Lung (tissue), 12 donors: Measurements from ENCODE around the gene PPM1J. TPM values are rescaled to one million over a fixed set of nuclear protein-coding genes. Genes with fewer than 3 reads are reported as not detected.

Source experiments
- ATAC-seq: fragments of 200-7000 bp; cut with Tn5 transposase; one replicate; pipeline ENCODE4 v1.9.1; 2020; ENCODE audit warnings: moderate number of reproducible peaks; ENCODE audit not compliant: insufficient read depth, low FRiP score
- DNase-seq, 3 donors: peaks; one replicate each; pipeline ENCODE4 v3.0.0-alpha.2; 2013 to 2017
- H3K27ac ChIP-seq, 2 donors: one replicate each; pipeline ENCODE4 v1.5.1; 2013; ENCODE audit warnings: mild to moderate bottlenecking in 2 of 2, moderate library complexity in 2 of 2, control low read depth in 1 of 2, inconsistent platforms in 1 of 2, low read depth in 1 of 2, low read length in 1 of 2
- H3K27me3 ChIP-seq, 3 donors: one replicate each; pipeline ENCODE4 v1.5.1; 2013; ENCODE audit warnings: low read length in 2 of 3; ENCODE audit not compliant: control insufficient read depth in 3 of 3, insufficient read depth in 3 of 3
- H3K36me3 ChIP-seq, 4 donors: one replicate each; pipeline ENCODE4 v1.5.1; 2013; ENCODE audit warnings: low read length in 4 of 4, mild to moderate bottlenecking in 1 of 4, moderate library complexity in 1 of 4; ENCODE audit not compliant: control insufficient read depth in 4 of 4, insufficient read depth in 4 of 4
- H3K4me1 ChIP-seq, 5 donors: one replicate each; pipeline ENCODE4 v1.5.1; 2013; ENCODE audit warnings: low read length in 5 of 5, mild to moderate bottlenecking in 2 of 5, moderate library complexity in 1 of 5; ENCODE audit not compliant: control insufficient read depth in 5 of 5, insufficient read depth in 5 of 5
- H3K4me3 ChIP-seq: one replicate; pipeline ENCODE4 v1.5.1; 2013; ENCODE audit warnings: mild to moderate bottlenecking, control low read depth, moderate library complexity
- H3K9ac ChIP-seq, 2 donors: one replicate each; pipeline ENCODE4 v1.5.1; 2013; ENCODE audit warnings: low read length in 2 of 2, control low read depth in 1 of 2; ENCODE audit not compliant: insufficient read depth in 1 of 2
- H3K9me3 ChIP-seq, 4 donors: one replicate each; pipeline ENCODE4 v1.5.1; 2013; ENCODE audit warnings: low read length in 3 of 4, mild to moderate bottlenecking in 1 of 4, moderate library complexity in 1 of 4; ENCODE audit not compliant: control insufficient read depth in 4 of 4, insufficient read depth in 3 of 4
- CTCF ChIP-seq: IDR thresholded peaks from 2 replicates; pipeline ENCODE4 v1.5.1; 2012; ENCODE audit warnings: mild to moderate bottlenecking; ENCODE audit errors: control extremely low read depth, extremely low read depth
- WGBS, 2 donors: extraction: QIAGEN DNeasy Blood & Tissue Kit; methylation state at CpG; one replicate each; pipeline ENCODE4 v1.1.7; 2013; 5-methylcytosine and 5-hydroxymethylcytosine counted together
- polyA plus RNA-seq, 2 donors: library from polyadenylated mRNA; stranded (reverse); fragments of 200-250 nt; gene quantifications; one replicate each; pipeline ENCODE4 v1.2.1, GENCODE V29; 2013
- total RNA-seq, 2 donors: library from RNA; depleted of rRNA in 1 of 2; stranded (reverse); fragments of >200 nt in 1 of 2; gene quantifications; one replicate each; pipeline ENCODE4 v1.2.1, GENCODE V29; 2014 to 2021
- donor health status: control.
- donor health status: control.
- donor health status: Bipolar disorder and iron deficiency.
- donor health status: healthy.
- donor health status: DM: yes; HTN: yes; CAD: no.

The PPM1J gene
- total and polyA plus RNA-seq, 4 donors = 0.45 to 0.92 (median 0.64) TPM; not detected in 1

DNA sequence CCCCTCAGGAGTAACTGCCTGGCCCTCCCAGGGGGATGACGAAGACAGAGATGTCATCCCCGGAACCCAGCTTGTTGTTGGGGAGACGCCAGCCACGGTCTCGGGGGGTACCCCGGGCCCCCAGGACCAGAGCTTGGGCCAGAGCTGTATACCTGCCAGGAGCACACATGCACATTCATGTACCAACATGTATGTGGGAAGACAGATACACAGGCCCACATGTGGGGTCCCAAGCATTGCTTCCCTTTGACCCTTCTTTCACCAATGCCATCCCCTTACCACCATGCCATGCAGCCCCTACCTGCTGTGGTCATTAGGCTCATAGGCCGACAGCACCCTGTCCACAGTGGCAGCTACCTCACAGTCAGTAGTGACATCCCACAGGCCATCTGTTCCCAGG, 5.0 kb downstream of the PPM1J start:
- DNase-seq (no peak), ATAC-seq (no peak)
- Histone ChIP-seq H3K9me3 (no peaks in the 10 kb centered on the region), H3K27ac (no peak overlapping the region), H3K27me3 (peaks cover 0 to 15% (median 0%) of the 10 kb centered on the region in 3 donors), H3K36me3 (no peaks in the 10 kb centered on the region), H3K9ac (no peak overlapping the region), H3K4me1 (peaks cover 0 to 28% (median 9%) of the 10 kb centered on the region in 5 donors), H3K4me3 (no peak overlapping the region)
- TF ChIP-seq CTCF = no peak
- 95 to 99% methylated on average over 7 of the region's 7 CpGs for WGBS, 2 donors

- Histone ChIP-seq H3K27ac (no peak overlapping the region), H3K4me3 (no peak overlapping the region), H3K4me1 (peaks cover 3 to 28% (median 12%) of the 10 kb centered on the region in 5 donors), H3K9me3 (no peaks in the 10 kb centered on the region), H3K9ac (no peak overlapping the region), H3K27me3 (peaks cover 0 to 8% (median 0%) of the 10 kb centered on the region in 3 donors), H3K36me3 (no peaks in the 10 kb centered on the region)
- ATAC-seq = no peak
- TF ChIP-seq CTCF = no peak
- no peak for DNase-seq
- 96 to 97% methylated on average over 3 of the region's 3 CpGs for WGBS, 2 donors
These were observed 6.6 kb downstream of the PPM1J start for GRCh38 chr1:112708489-112708888.

GRCh38 chr1:112708002-112708448, 7.1 kb downstream of the PPM1J start:
- Histone ChIP-seq H3K27ac (no peak overlapping the region), H3K9ac (no peak overlapping the region), H3K4me3 (no peak overlapping the region), H3K27me3 (peaks cover 0 to 4% (median 0%) of the 10 kb centered on the region in 3 donors), H3K4me1 (peaks cover 5 to 28% (median 12%) of the 10 kb centered on the region in 5 donors), H3K9me3 (no peaks in the 10 kb centered on the region), H3K36me3 (peaks cover 0 to under 1% (median 0%) of the 10 kb centered on the region in 4 donors)
- 59 to 79% methylated on average over 6 of the region's 6 CpGs for WGBS, 2 donors
- ATAC-seq = no peak
- DNase-seq = no peak
- TF ChIP-seq CTCF = no peak
